Keratinocyte (primary cell): ENCODE data around the gene TNNT2. TPM values are rescaled to one million over a fixed set of nuclear protein-coding genes. Genes with fewer than 3 reads are reported as not detected.
A peak's percentile ranks its signal among the peaks of the same experiment; 100 is the strongest.

Experiments used
- DNase-seq: peaks from one replicate; pipeline ENCODE4 v3.0.0-alpha.2; 2011; ENCODE audit warnings: low read depth, missing footprints, low spot score
- FAIRE-seq: peaks from 2 replicates; lab custom pipeline; 2011; peaks lifted over from hg19 to GRCh38; lab: Jason Lieb, UNC
- H2AFZ ChIP-seq: 2 replicates; pipeline ENCODE4 v1.6.0; 2012; ENCODE audit warnings: low read length, control low read depth, inconsistent platforms; ENCODE audit not compliant: control insufficient read depth
- H3K27ac ChIP-seq: 2 replicates; pipeline ENCODE4 v1.5.1; 2011; ENCODE audit warnings: low read length; ENCODE audit not compliant: control insufficient read depth, insufficient read depth
- H3K27me3 ChIP-seq: 3 replicates; pipeline ENCODE4 v1.6.0; 2011; ENCODE audit warnings: low read length; ENCODE audit not compliant: control insufficient read depth, insufficient read depth; ENCODE audit errors: extremely low read depth
- H3K36me3 ChIP-seq, 2 experiments: 2 replicates in 1 of 2; 3 replicates in 1 of 2; pipeline ENCODE4 v1.5.1; 2011; ENCODE audit warnings: low read length in 2 of 2, mild to moderate bottlenecking in 1 of 2; ENCODE audit not compliant: control insufficient read depth in 2 of 2, insufficient read depth in 2 of 2; ENCODE audit errors: extremely low read depth in 1 of 2
- H3K4me1 ChIP-seq: 3 replicates; pipeline ENCODE4 v1.5.1; 2011; ENCODE audit warnings: low read length; ENCODE audit not compliant: control insufficient read depth, insufficient read depth; ENCODE audit errors: extremely low read depth
- H3K4me2 ChIP-seq: 3 replicates; pipeline ENCODE4 v1.6.0; 2011; ENCODE audit warnings: low read depth, low read length; ENCODE audit not compliant: control insufficient read depth, insufficient read depth; ENCODE audit errors: extremely low read depth
- H3K4me3 ChIP-seq, 3 experiments: fragments of 200-600 bp in 1 of 3; sonication (generic) in 1 of 3; 2 replicates in 2 of 3; 3 replicates in 1 of 3; pipeline ENCODE4 v1.5.1; 2011 to 2016; ENCODE audit warnings: low read length in 3 of 3, mild to moderate bottlenecking in 3 of 3, control low read depth in 2 of 3, inconsistent platforms in 1 of 3, low read depth in 1 of 3, mixed read lengths in 1 of 3, mixed run types in 1 of 3, moderate library complexity in 1 of 3; ENCODE audit not compliant: control insufficient read depth in 2 of 3, insufficient read depth in 2 of 3; ENCODE audit errors: extremely low read depth in 1 of 3
- H3K79me2 ChIP-seq: 2 replicates; pipeline ENCODE4 v1.6.0; 2012; ENCODE audit warnings: low read length; ENCODE audit not compliant: control insufficient read depth, insufficient read depth
- H3K9ac ChIP-seq: 3 replicates; pipeline ENCODE4 v1.6.0; 2011; ENCODE audit warnings: low read length; ENCODE audit not compliant: control insufficient read depth, insufficient read depth; ENCODE audit errors: extremely low read depth
- H3K9me1 ChIP-seq: 3 replicates; pipeline ENCODE4 v1.6.0; 2011; ENCODE audit warnings: low read length; ENCODE audit not compliant: control insufficient read depth, insufficient read depth; ENCODE audit errors: extremely low read depth
- H3K9me3 ChIP-seq: 2 replicates; pipeline ENCODE4 v1.5.1; 2012; ENCODE audit warnings: low read depth, low read length; ENCODE audit not compliant: control insufficient read depth
- H4K20me1 ChIP-seq: 3 replicates; pipeline ENCODE4 v1.6.0; 2011; ENCODE audit warnings: low read length; ENCODE audit not compliant: control insufficient read depth, insufficient read depth; ENCODE audit errors: extremely low read depth
- CTCF ChIP-seq, 3 experiments: IDR thresholded peaks in 1 of 3; conservative IDR thresholded peaks in 1 of 3; optimal IDR thresholded peaks in 1 of 3; 2 replicates in 2 of 3; 3 replicates in 1 of 3; pipeline versions ENCODE3 to v1.5.1; 2011; ENCODE audit warnings: low read length in 3 of 3, mild to moderate bottlenecking in 3 of 3, moderate library complexity in 2 of 3, control low read depth in 1 of 3, inconsistent platforms in 1 of 3; ENCODE audit not compliant: insufficient read depth in 2 of 3; ENCODE audit errors: extremely low read depth in 1 of 3
- EZH2 ChIP-seq: IDR thresholded peaks from one replicate; pipeline ENCODE4 v1.6.1; 2012; ENCODE audit warnings: inconsistent platforms, mild to moderate bottlenecking, low read length, moderate library complexity
- dilution Hi-C: fragments of 300-500 bp; cut with MboI; formaldehyde crosslinking; loops from one replicate; pipeline ENCODE4 v1.7.0; 2020; ENCODE audit warnings: low sequenced_read_pairs; ENCODE audit not compliant: extremely low pct_ligation_motif_present
- polyA plus RNA-seq, 5 experiments: library from polyadenylated mRNA; depleted of rRNA in 3 of 5; stranded (reverse) in 3 of 5; stranded (forward) in 1 of 5; unstranded in 1 of 5; fragments of >200 nt; gene quantifications; 1 replicate in 1 of 5; 2 replicates in 3 of 5; 3 replicates in 1 of 5; pipeline versions ENCODE4 v1.2.1 to v1.2.3, GENCODE V29; 2011 to 2012; ENCODE audit warnings: missing spikeins in 2 of 5, low read depth in 1 of 5, low replicate concordance in 1 of 5

The TNNT2 gene
- polyA plus RNA-seq, 1 donor (not counting 4 experiments of a cell fraction or from before 2014, with no cell fraction given), result 1.4 TPM

- Histone ChIP-seq H3K9me1 (no peaks in the 10 kb centered on the region), H4K20me1 (no peaks in the 10 kb centered on the region), H3K27me3 (no peaks in the 10 kb centered on the region), H3K9me3 (no peaks in the 10 kb centered on the region), H3K4me2 (peak overlapping the region; percentile 79), H2AFZ (no peak overlapping the region), H3K9ac (peak overlapping the region; percentile 89), H3K36me3 (peaks cover 34 to 40% of the 10 kb centered on the region in 2 experiments), H3K79me2 (peaks cover 61% of the 10 kb centered on the region), H3K4me1 (peaks cover 61% of the 10 kb centered on the region), H3K27ac (peak overlapping the region; percentile 99), H3K4me3 (peak overlapping the region in 1 of 3 experiments; percentile 19)
- dilution Hi-C loops, result no loop called here
- TF ChIP-seq EZH2 (no peak), CTCF (optimal IDR thresholded peaks at IDR 0.05 in 1 of 3, IDR thresholded peaks at IDR 0.05 in 1 of 3, conservative IDR thresholded peaks at IDR 0.05 in 1 of 3; ENCODE audit: extremely low read depth in 1 of 3, insufficient read depth in 2 of 3, low read length in 3 of 3) (no peak)
- FAIRE-seq, result no peak
- DNase-seq, result peak; percentile 98
Measured at GRCh38 chr1:201311356-201312011, 66.0 kb downstream of the TNNT2 start.

GRCh38 chr1:201310986-201311355, 66.5 kb downstream of the TNNT2 start:
- Histone ChIP-seq H3K27me3 (no peaks in the 10 kb centered on the region), H3K36me3 (peaks cover 31 to 38% of the 10 kb centered on the region in 2 experiments), H3K79me2 (peaks cover 63% of the 10 kb centered on the region), H3K9me3 (no peaks in the 10 kb centered on the region), H3K9me1 (no peaks in the 10 kb centered on the region), H3K4me1 (peaks cover 66% of the 10 kb centered on the region), H4K20me1 (no peaks in the 10 kb centered on the region), H2AFZ (no peak overlapping the region), H3K27ac (peak overlapping the region; percentile 99), H3K4me3 (peak overlapping the region in 1 of 3 experiments; percentile 19), H3K9ac (peak overlapping the region; percentile 89), H3K4me2 (peak overlapping the region; percentile 79)
- TF ChIP-seq CTCF (optimal IDR thresholded peaks at IDR 0.05 in 1 of 3, IDR thresholded peaks at IDR 0.05 in 1 of 3, conservative IDR thresholded peaks at IDR 0.05 in 1 of 3; ENCODE audit: extremely low read depth in 1 of 3, insufficient read depth in 2 of 3, low read length in 3 of 3) (no peak), EZH2 (no peak)
- dilution Hi-C loops, result no loop called here
- FAIRE-seq (peak; percentile 98), DNase-seq (peak; percentile 99)
